T-helper 1 cell treated with Interleukin-12 subunit alpha and Interleukin-12 subunit beta and Interleukin-4 antibody, amounts not matched to agents 30 μg/mL and 1 μg/mL, for 36 hours (primary cell): ENCODE results near the gene NRP1.

ENCODE experiments used
- H3K27ac Mint-ChIP-seq: one replicate; pipeline ENCODE4 v1.8.0; 2021; ENCODE audit warnings: mild to moderate bottlenecking, mixed read lengths
- H3K27me3 Mint-ChIP-seq: one replicate; pipeline ENCODE4 v1.8.0; 2021; ENCODE audit warnings: low read depth, mixed read lengths
- H3K36me3 Mint-ChIP-seq: one replicate; pipeline ENCODE4 v1.8.0; 2021; ENCODE audit warnings: low read depth, mixed read lengths
- H3K4me1 Mint-ChIP-seq: one replicate; pipeline ENCODE4 v1.8.0; 2021; ENCODE audit warnings: low read depth, mixed read lengths
- H3K4me3 Mint-ChIP-seq: one replicate; pipeline ENCODE4 v1.8.0; 2021; ENCODE audit warnings: mild to moderate bottlenecking, moderate library complexity, mixed read lengths
- H3K9me3 Mint-ChIP-seq: one replicate; pipeline ENCODE4 v1.8.0; 2021; ENCODE audit warnings: mixed read lengths

The NRP1 gene

DNA sequence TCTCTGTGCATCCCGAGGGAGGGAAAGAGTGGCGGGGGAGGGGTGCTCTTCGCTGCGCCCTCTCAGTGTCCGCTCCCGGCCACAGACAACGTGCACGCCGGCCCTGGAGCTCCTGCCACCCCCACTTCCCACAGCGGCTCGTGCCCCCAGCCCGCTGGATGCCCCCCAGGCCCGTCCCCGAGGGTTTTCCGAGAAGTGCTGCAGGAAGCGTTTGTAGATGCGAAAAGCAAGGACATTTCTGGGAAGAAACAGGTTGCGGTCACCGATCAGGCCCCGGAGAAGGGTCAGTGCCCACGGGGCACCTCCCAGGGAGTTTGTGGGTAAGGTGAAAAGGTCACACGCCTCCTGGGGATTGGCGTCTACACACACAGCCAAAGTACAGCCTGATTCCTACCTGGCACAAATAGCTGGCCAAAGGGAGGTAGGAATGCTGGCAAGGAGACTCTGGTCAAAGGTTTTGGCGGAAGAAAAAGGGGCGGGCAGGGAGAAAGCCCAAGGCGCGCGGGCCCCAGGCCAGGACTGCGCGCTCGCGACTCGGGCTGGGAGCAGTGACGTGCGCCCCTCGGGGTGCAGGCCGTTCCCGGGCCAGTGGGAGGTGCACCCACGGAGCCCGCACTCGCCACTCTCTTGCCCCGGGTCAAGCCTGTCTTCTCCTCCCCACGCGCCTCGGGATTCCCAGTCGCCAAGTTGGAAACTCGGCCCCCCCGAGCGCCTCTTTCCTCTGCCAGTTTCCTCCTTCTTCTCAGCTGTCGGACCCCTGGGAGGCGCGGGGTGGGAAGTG is 1.5 kb upstream of the NRP1 start:
- no peaks in the 10 kb centered on the region for H3K36me3 Mint-ChIP-seq
- H3K4me3 Mint-ChIP-seq, result no peak overlapping the region
- H3K9me3 Mint-ChIP-seq, result no peaks in the 10 kb centered on the region
- peaks cover 80% of the 10 kb centered on the region for H3K27me3 Mint-ChIP-seq
- no peak overlapping the region for H3K27ac Mint-ChIP-seq
- peaks cover 6% of the 10 kb centered on the region for H3K4me1 Mint-ChIP-seq

DNA sequence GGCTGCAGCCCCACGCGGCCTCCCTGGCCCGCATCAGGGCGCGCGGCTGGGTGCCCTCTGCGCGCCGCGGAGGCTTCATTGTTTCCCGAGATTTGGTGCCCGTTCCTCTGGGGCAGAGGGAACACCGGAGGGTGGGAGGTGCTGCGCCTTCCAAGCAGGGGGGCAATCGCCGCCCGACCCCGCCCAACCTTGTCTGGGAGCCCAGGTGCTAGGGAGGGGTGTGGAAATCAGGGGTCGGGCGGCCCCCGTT is 1.0 kb upstream of the NRP1 start:
- H3K27me3 Mint-ChIP-seq, result peaks cover 81% of the 10 kb centered on the region
- peaks cover 6% of the 10 kb centered on the region for H3K4me1 Mint-ChIP-seq
- H3K9me3 Mint-ChIP-seq, result no peaks in the 10 kb centered on the region
- H3K36me3 Mint-ChIP-seq, result no peaks in the 10 kb centered on the region
- H3K4me3 Mint-ChIP-seq, result no peak overlapping the region
- no peak overlapping the region for H3K27ac Mint-ChIP-seq

DNA sequence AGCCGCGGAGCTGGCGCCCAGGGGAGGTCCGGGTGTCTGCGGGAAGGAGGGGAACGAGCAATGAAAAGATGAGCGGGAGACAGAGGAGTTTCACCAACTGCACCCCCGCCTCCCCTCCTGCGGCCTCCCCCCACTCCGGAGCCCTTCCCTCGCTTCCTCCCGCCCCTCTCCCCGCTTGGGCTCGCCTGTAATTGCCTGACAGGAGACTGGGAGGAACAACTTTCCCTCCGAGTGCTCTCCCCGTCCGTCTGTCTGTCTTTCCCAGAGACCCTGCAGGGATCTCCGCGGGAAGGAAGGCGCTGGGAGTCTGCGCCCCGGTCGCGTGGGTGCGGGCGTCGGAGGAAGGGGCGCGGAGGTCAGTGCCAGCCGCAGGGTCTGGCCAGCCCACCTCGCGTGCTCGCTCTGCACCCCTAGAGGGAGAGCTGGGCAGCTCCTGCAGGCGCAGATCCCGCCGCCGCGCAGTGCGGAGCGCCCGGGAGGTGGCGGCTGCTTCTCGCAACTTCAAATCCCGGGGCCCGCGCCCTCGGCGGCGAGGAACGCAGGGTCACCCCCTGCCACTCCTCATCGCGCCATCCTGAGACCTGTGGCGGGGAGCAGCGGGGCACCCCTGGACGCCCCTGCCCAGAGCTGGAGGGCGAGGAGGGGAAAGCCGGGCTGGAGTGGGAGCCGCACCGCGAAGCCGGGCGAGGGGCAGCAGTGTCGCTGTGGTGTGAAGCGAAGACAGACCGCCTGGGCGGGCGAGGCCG is 511 bp upstream of the NRP1 start:
- no peak overlapping the region for H3K27ac Mint-ChIP-seq
- no peaks in the 10 kb centered on the region for H3K36me3 Mint-ChIP-seq
- no peaks in the 10 kb centered on the region for H3K9me3 Mint-ChIP-seq
- H3K4me3 Mint-ChIP-seq, result peak overlapping the region; percentile 50
- H3K27me3 Mint-ChIP-seq, result peaks cover 80% of the 10 kb centered on the region
- peaks cover 6% of the 10 kb centered on the region for H3K4me1 Mint-ChIP-seq

DNA sequence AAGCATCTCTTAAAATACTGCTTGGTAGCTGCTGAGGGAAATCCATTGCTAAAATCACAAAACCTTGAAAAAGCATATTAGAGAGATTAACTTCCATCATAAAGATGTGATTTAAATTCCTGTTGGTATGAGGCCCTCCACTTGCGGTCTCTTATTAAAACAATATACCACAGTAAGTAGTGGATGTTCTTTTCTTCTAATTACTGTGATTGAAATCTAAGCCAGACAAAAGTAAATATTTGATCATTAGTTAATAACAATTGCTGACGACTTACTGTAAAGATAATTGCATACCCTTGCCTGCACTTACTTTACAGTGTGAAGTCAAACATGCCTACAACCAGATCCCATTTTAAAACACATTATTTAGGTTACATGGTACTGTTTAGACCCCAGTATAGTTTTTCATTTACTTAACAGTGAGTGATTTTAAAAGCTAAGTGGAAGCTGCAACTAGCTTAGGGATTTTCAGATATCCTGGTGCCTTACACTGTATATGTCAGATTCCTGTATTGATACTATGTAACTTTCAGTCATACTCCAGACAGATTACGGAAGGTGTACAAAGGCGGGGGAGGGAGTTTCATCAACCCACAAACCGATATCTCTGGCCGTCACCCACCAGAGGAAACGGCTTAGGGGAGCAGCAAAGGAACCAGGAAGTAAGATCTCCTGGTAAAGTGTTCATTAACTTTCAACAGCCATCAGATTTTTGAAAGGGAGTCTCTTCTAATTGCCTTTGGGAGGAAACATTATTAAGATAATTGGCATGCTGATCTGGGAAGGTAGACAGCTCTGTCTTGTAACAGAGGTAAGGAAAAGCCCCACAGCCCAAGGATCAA is 986 bp downstream of the NRP1 start:
- no peaks in the 10 kb centered on the region for H3K9me3 Mint-ChIP-seq
- H3K27me3 Mint-ChIP-seq, result peaks cover 68% of the 10 kb centered on the region
- H3K27ac Mint-ChIP-seq, result no peak overlapping the region
- H3K4me1 Mint-ChIP-seq, result peaks cover 6% of the 10 kb centered on the region
- peak overlapping the region; percentile 63 for H3K4me3 Mint-ChIP-seq
- H3K36me3 Mint-ChIP-seq, result no peaks in the 10 kb centered on the region

DNA sequence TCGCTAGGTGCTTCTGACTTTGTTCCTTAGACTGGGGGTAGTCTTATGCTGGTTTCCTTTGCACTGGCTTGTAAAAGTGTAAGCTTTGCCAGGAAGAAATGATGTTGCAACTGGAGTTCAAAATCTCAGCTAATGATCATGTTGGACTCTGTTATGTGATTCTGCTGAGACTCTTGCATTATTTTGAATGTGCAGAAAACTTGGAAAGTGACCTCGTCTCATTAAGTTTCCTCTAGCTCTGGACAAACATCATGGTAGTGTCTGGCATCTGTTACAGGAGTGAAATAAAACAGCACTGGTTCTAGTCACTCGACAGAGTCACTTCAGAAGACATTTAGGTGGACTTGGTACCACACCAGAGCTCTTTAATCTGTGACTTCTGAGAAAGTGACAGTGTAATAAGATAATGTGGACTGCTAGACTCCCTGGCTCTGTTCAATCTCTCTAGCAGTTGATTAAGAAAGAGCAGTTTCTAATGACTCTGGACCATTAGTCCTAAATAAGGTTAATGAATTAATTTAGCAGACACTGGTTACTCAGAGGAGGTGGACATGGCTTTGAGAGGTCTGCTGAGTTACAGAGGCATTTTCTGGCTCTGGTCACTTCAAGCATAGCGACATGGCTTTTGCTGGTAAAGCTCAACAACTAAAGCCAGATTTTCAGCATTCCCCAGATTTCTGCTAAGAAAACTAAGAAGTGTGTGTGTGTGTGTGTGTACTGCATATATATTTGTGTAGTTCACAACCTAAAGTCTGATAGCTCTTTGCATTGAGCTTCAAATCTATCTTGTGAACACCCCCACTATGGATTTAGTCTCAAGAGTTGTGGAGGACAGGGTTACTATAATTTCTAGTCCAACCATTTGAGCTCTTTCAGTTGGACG is 2.0 kb downstream of the NRP1 start:
- Mint-ChIP-seq H3K9me3 (no peaks in the 10 kb centered on the region), H3K4me1 (peaks cover 6% of the 10 kb centered on the region), H3K4me3 (no peak overlapping the region), H3K27ac (no peak overlapping the region), H3K27me3 (peaks cover 70% of the 10 kb centered on the region), H3K36me3 (no peaks in the 10 kb centered on the region)

DNA sequence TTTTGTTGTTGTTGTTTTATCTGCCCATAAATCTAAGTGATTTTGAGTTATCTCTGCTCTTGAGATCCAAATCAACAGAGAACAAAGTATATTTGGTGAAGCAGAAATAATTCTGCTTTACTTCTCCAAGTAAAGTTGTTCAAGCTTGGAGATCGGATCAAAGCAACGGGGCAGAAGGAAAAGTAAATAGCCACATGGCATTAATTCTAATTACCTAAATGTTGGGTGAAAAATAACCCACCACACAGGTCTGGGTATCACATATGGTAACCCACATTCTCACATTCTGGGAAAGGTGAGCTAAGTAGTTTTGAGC is 3.1 kb downstream of the NRP1 start:
- H3K9me3 Mint-ChIP-seq, result no peaks in the 10 kb centered on the region
- peaks cover 71% of the 10 kb centered on the region for H3K27me3 Mint-ChIP-seq
- no peak overlapping the region for H3K27ac Mint-ChIP-seq
- no peaks in the 10 kb centered on the region for H3K36me3 Mint-ChIP-seq
- H3K4me3 Mint-ChIP-seq, result no peak overlapping the region
- peaks cover 6% of the 10 kb centered on the region for H3K4me1 Mint-ChIP-seq

DNA sequence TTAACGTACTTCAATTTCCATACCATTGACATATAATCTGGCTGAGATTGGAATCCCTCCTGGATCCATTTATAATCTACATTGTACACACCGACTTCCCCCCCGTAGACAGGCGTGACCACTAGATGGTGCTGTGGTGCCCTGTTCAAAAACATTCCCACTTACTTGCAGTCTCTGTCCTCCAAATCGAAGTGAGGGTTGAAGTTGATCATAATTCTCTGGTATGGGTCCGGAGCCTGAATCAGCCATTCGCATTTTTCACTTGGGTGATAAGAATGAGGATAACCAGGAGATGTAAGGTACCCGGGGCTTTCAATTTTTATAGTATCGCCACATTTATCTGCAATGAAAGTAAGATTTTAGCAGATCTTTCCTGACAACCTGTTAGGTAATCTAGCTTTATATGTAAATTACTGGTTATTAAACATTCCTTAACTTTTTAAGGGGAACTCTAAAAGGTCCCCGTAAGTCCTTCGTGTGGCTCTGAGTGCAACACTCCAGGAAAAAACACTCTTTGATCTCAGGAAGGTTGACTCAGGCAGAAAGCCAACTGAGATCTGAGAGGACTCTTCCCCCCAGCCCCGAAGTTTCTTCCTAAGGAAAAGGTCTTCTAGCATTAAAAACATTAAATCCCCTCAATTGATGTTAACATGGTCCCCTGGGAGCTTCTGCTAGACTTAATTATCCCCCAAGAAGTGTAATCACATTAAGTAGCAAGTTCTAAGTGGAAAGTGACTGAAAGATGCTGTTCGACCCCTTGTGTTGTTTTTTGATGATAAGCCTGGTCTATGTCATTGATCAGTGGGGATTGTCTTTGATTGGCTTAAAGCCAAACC is 3.7 kb downstream of the NRP1 start:
- Mint-ChIP-seq H3K36me3 (no peaks in the 10 kb centered on the region), H3K4me3 (no peak overlapping the region), H3K27ac (no peak overlapping the region), H3K9me3 (no peaks in the 10 kb centered on the region), H3K4me1 (peaks cover 6% of the 10 kb centered on the region), H3K27me3 (peaks cover 72% of the 10 kb centered on the region)

DNA sequence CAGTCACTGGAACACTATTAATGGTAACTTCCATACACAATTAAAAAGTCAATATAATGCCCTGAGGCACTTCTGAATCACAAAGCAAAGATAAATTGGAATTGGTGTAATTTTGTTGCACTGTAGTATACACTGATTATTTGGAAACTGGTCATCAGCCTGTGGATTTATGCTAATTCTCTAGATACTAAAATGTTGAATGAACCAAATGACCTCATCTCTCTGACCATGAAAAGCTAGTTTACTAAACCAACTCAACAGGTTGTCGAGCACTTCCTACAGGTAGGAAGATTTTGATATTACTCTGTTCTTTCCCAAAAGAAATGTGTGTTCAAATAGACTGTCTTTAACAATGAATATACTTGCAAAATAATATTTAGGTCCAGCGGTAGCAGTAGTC is 5.3 kb downstream of the NRP1 start:
- Mint-ChIP-seq H3K4me1 (peaks cover 6% of the 10 kb centered on the region), H3K36me3 (no peaks in the 10 kb centered on the region), H3K9me3 (no peaks in the 10 kb centered on the region), H3K27ac (no peak overlapping the region), H3K4me3 (no peak overlapping the region), H3K27me3 (peaks cover 67% of the 10 kb centered on the region)

DNA sequence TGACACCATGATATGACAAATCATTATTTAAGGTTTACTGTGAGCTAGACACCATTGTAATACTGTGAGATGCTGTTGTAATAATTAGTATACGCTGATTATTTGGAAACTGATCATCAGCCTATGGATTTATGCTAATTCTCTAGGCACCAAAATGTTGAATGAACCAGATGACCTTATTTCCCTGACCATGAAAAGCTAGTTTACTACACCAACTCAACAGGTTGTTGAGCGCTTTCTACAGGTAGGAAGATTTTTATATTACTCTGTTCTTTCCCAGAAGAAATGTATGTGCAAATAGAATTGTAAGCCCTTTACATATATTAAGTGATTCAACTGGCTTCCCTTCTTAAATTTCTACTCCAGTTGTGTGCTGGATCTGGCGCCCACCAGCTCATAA is 6.2 kb downstream of the NRP1 start:
- no peak overlapping the region for H3K27ac Mint-ChIP-seq
- H3K9me3 Mint-ChIP-seq, result no peaks in the 10 kb centered on the region
- H3K4me3 Mint-ChIP-seq, result no peak overlapping the region
- H3K4me1 Mint-ChIP-seq, result no peaks in the 10 kb centered on the region
- H3K27me3 Mint-ChIP-seq, result peaks cover 60% of the 10 kb centered on the region
- no peaks in the 10 kb centered on the region for H3K36me3 Mint-ChIP-seq

DNA sequence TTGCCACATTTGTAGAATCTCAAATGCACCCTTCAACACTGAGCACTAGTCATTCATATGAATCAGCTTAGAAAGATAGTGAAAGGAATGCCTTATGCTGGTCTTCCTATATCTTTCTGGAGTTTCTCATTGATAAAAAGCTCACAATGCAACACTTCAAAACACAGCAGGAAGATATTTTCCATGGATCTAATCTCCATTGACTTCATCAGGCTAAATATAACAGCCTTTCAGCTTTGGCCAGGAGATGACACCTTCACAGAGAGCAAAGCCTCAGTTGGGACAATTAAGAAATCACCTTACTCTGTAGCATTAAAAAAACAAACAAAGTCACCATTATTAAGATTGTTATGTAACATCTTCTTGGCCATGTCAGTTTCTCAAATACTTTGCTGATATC is 6.7 kb downstream of the NRP1 start:
- Mint-ChIP-seq H3K9me3 (no peaks in the 10 kb centered on the region), H3K36me3 (no peaks in the 10 kb centered on the region), H3K4me3 (no peak overlapping the region), H3K27me3 (peaks cover 58% of the 10 kb centered on the region), H3K27ac (no peak overlapping the region), H3K4me1 (no peaks in the 10 kb centered on the region)

DNA sequence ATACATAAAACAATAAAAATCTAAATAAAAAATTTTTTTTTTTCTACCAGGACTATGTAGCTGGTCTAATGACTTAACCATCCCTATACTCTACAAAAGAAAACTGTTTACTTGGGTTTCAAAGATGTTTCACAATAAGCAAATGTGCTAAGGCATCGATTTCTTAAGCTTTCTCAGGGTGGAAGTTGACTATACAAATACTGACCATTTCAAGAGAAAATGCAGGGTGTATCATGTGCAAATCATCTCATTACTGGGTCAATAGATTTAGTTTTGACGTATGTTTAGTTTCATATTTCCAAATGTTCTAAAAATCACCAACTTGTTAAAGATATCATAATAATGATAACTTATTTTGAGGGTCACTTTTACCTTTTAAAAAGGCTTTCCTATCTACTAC is 7.5 kb downstream of the NRP1 start:
- Mint-ChIP-seq H3K27ac (no peak overlapping the region), H3K36me3 (no peaks in the 10 kb centered on the region), H3K27me3 (peaks cover 49% of the 10 kb centered on the region), H3K9me3 (no peaks in the 10 kb centered on the region), H3K4me1 (no peaks in the 10 kb centered on the region), H3K4me3 (no peak overlapping the region)

DNA sequence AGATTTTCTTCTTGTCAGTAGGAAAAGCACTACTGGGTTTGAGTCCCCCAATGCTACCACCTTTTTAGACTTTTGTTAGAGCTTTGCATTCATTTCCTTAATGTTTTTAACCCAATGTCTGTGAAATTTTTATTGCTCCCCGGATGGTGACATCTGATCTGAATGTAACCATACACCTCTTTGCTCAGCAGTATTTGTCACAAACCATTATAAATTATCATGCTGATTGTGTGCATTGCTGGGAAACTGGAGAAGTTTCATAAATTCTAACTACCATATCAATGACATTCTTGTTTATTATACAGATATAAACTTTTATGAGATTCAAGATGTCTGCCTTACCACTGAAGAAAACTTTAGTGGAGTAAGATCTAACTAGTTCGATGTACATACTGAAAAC is 8.5 kb downstream of the NRP1 start:
- Mint-ChIP-seq H3K36me3 (no peaks in the 10 kb centered on the region), H3K9me3 (no peaks in the 10 kb centered on the region), H3K27me3 (peaks cover 39% of the 10 kb centered on the region), H3K4me1 (no peaks in the 10 kb centered on the region), H3K4me3 (no peak overlapping the region), H3K27ac (no peak overlapping the region)

DNA sequence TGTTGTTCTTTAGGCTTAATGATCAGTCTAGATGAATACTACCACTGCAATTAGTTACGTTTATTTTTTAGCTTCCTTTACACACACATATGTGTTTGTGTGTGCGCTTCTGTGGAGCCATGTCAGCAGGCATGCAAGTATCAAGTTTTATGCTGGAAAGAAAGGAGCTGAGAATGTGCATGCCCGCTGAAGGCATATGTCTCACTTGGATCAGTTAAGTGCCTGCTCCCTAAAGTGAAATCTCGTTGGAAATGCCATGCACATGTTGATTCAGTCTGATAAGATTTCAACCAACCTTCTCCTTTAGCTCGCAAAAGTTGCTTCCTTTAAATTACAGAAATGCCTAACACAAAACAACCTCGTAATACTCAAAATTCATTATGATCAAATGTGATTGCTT is 10.7 kb downstream of the NRP1 start:
- Mint-ChIP-seq H3K27me3 (peaks cover 33% of the 10 kb centered on the region), H3K4me1 (no peaks in the 10 kb centered on the region), H3K4me3 (no peak overlapping the region), H3K9me3 (no peaks in the 10 kb centered on the region), H3K36me3 (no peaks in the 10 kb centered on the region), H3K27ac (no peak overlapping the region)

DNA sequence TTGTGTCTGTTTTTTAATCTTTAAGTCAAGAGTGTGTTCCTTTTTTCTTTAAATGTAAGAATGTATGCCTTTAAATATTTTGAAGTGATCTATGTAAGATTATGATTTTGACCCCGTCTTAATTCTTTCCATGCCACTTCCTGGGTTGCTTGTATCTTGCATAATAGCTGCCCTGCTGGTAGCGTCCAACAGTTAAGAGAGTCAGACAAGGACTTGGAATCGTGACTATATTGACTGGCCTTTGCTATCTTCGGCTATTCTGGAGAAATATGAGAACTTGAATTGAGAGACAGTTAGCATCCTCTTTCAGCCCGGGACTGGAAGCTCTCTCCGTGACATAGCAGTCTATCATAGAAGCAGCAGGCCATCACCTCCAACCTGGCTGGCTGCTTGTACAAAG is 13.0 kb downstream of the NRP1 start:
- H3K4me3 Mint-ChIP-seq, result no peak overlapping the region

More for the DNA sequence above, 13.0 kb downstream of the NRP1 start:
- H3K9me3 Mint-ChIP-seq, result peaks cover 3% of the 10 kb centered on the region
- H3K27me3 Mint-ChIP-seq, result peaks cover 19% of the 10 kb centered on the region
- no peaks in the 10 kb centered on the region for H3K36me3 Mint-ChIP-seq
- H3K27ac Mint-ChIP-seq, result no peak overlapping the region
- H3K4me1 Mint-ChIP-seq, result no peaks in the 10 kb centered on the region
